Measurements from ENCODE around the gene FBRSL1. TPM values are rescaled to one million over a fixed set of nuclear protein-coding genes. Genes with fewer than 3 reads are reported as not detected.

The FBRSL1 gene
- total RNA-seq, 1 donor from 2014 or later, result 108 TPM

DNA sequence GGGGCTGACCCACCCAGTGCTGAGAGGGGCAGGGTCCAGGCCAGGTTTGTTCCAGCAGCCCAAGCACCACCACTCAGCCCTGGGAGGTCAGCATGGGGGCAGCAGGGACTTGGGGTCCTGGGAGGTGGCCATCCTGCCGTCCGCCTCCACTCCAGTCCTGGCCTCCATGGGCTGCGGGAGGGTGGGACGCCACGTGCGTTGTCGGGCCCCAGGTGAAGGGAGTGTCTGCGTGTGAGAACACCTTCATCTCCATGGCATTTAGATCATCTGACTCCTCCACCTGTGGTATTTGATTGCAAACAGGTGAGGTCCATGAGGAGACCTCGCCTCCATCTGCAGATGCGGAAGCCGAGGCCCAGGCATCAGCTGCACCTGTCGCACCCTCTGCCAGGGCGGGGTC, 44.1 kb downstream of the FBRSL1 start:
- TF ChIP-seq, protein P1, sequence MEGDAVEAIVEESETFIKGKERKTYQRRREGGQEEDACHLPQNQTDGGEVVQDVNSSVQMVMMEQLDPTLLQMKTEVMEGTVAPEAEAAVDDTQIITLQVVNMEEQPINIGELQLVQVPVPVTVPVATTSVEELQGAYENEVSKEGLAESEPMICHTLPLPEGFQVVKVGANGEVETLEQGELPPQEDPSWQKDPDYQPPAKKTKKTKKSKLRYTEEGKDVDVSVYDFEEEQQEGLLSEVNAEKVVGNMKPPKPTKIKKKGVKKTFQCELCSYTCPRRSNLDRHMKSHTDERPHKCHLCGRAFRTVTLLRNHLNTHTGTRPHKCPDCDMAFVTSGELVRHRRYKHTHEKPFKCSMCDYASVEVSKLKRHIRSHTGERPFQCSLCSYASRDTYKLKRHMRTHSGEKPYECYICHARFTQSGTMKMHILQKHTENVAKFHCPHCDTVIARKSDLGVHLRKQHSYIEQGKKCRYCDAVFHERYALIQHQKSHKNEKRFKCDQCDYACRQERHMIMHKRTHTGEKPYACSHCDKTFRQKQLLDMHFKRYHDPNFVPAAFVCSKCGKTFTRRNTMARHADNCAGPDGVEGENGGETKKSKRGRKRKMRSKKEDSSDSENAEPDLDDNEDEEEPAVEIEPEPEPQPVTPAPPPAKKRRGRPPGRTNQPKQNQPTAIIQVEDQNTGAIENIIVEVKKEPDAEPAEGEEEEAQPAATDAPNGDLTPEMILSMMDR (conservative IDR thresholded peaks at IDR 0.05), result no peak
- no peak for DNase-seq (ENCODE audit: extremely low spot score, unreplicated experiment)
- peaks cover 18% of the 10 kb centered on the region for H3K36me3 Mint-ChIP-seq
- H3K4me1 Mint-ChIP-seq (ENCODE audit: unreplicated experiment), result peaks cover 10% of the 10 kb centered on the region
- no peaks in the 10 kb centered on the region for H3K27me3 Mint-ChIP-seq
- peaks cover 4% of the 10 kb centered on the region for H3K9me3 Mint-ChIP-seq
- H3K4me3 Mint-ChIP-seq, result no peak overlapping the region
- no peak overlapping the region for H3K27ac Mint-ChIP-seq

DNA sequence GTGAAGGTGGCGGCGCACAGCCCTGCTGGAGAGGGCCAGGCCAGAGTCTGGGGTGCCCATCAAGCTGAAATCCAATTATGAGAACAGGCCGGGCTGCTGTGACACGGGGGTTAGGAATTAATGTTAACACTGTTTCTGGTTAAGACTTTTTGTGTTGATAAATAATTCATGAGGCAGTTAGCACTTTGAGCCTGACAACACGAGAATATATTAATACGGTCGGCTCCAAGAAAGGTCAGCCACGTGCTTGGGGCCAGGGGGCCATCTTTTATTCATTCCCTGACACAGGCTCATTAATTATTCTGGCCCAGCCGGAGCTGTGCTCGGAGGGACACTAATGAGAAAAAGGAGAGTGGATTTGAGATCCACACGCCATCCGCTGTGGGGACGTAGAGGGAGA, 45.1 kb downstream of the FBRSL1 start:
- H3K27me3 Mint-ChIP-seq, result no peaks in the 10 kb centered on the region
- peaks cover 15% of the 10 kb centered on the region for H3K36me3 Mint-ChIP-seq
- no peak overlapping the region for H3K27ac Mint-ChIP-seq
- H3K4me1 Mint-ChIP-seq (ENCODE audit: unreplicated experiment), result peaks cover 7% of the 10 kb centered on the region
- H3K9me3 Mint-ChIP-seq, result peaks cover 4% of the 10 kb centered on the region
- no peak overlapping the region for H3K4me3 Mint-ChIP-seq
- TF ChIP-seq, protein P1 (conservative IDR thresholded peaks at IDR 0.05), result no peak
- DNase-seq (ENCODE audit: extremely low spot score, unreplicated experiment), result no peak

GRCh38 chr12:132536102-132536876, 46.3 kb downstream of the FBRSL1 start:
- no peaks in the 10 kb centered on the region for H3K27me3 Mint-ChIP-seq
- H3K36me3 Mint-ChIP-seq, result peaks cover 13% of the 10 kb centered on the region
- DNase-seq (ENCODE audit: extremely low spot score, unreplicated experiment), result no peak
- no peak overlapping the region for H3K4me3 Mint-ChIP-seq
- peak overlapping the region; percentile 30 for H3K27ac Mint-ChIP-seq
- peaks cover 5% of the 10 kb centered on the region for H3K4me1 Mint-ChIP-seq (ENCODE audit: unreplicated experiment)
- TF ChIP-seq, protein P1 (conservative IDR thresholded peaks at IDR 0.05), result no peak
- H3K9me3 Mint-ChIP-seq, result peaks cover 4% of the 10 kb centered on the region

- peaks cover 5% of the 10 kb centered on the region for H3K4me1 Mint-ChIP-seq (ENCODE audit: unreplicated experiment)
- H3K4me3 Mint-ChIP-seq, result no peak overlapping the region
- H3K27me3 Mint-ChIP-seq, result no peaks in the 10 kb centered on the region
- DNase-seq (ENCODE audit: extremely low spot score, unreplicated experiment), result no peak
- H3K36me3 Mint-ChIP-seq, result peaks cover 13% of the 10 kb centered on the region
- peaks cover 4% of the 10 kb centered on the region for H3K9me3 Mint-ChIP-seq
- TF ChIP-seq, protein P1 (conservative IDR thresholded peaks at IDR 0.05), result no peak
- H3K27ac Mint-ChIP-seq, result no peak overlapping the region
Observed at GRCh38 chr12:132537049-132537448, 47.1 kb downstream of the FBRSL1 start.

GRCh38 chr12:132537836-132538662, 48.1 kb downstream of the FBRSL1 start:
- H3K27me3 Mint-ChIP-seq, result no peaks in the 10 kb centered on the region
- TF ChIP-seq, protein P1 (conservative IDR thresholded peaks at IDR 0.05), result no peak
- no peak for DNase-seq (ENCODE audit: extremely low spot score, unreplicated experiment)
- peaks cover 4% of the 10 kb centered on the region for H3K9me3 Mint-ChIP-seq
- peaks cover 13% of the 10 kb centered on the region for H3K36me3 Mint-ChIP-seq
- no peak overlapping the region for H3K4me3 Mint-ChIP-seq
- H3K27ac Mint-ChIP-seq, result no peak overlapping the region
- H3K4me1 Mint-ChIP-seq (ENCODE audit: unreplicated experiment), result peaks cover 5% of the 10 kb centered on the region
